H1 (cell line): ENCODE data around the gene MPPED1. TPM values are rescaled to one million over a fixed set of nuclear protein-coding genes. Genes with fewer than 3 reads are reported as not detected.
A peak's percentile ranks its signal among the peaks of the same experiment; 100 is the strongest.

Experiments used
- CTCF ChIA-PET: fragments of 300-600 bp; sonication (Branson Sonifier 250); formaldehyde crosslinking; loops from one replicate; lab custom pipeline; 2021; ENCODE audit not compliant: partially characterized antibody; lab: Charles Lee
- POLR2A ChIA-PET: fragments of 300-600 bp; sonication (Branson Sonifier 250); formaldehyde crosslinking; loops from one replicate; lab custom pipeline; 2021; ENCODE audit warnings: inconsistent platforms; ENCODE audit not compliant: partially characterized antibody; lab: Charles Lee
- DNase-seq, 2 experiments: peaks; one replicate each; pipeline versions ENCODE4 v3.0.0 to v3.0.0-alpha.2; 2010 to 2022; ENCODE audit warnings: low spot score in 2 of 2, low read depth in 1 of 2, mixed read lengths in 1 of 2
- FAIRE-seq: peaks from 2 replicates; lab custom pipeline; 2011; peaks lifted over from hg19 to GRCh38; lab: Jason Lieb, UNC
- H2AFZ ChIP-seq: 2 replicates; pipeline ENCODE4 v1.8.1; 2012; ENCODE audit warnings: low read length, inconsistent platforms
- H2AK5ac ChIP-seq: 2 replicates; pipeline ENCODE4 v1.6.1; 2013; ENCODE audit warnings: low read depth, low read length
- H2BK120ac ChIP-seq: replicated peaks from 2 replicates; pipeline ENCODE3; 2013; ENCODE audit warnings: low read depth, low read length, inconsistent platforms
- H2BK12ac ChIP-seq: 2 replicates; pipeline ENCODE4 v1.6.1; 2013; ENCODE audit warnings: low read depth, low read length
- H2BK15ac ChIP-seq: 2 replicates; pipeline ENCODE4 v1.6.1; 2013; ENCODE audit warnings: low read length
- H2BK20ac ChIP-seq: 2 replicates; pipeline ENCODE4 v1.6.1; 2013; ENCODE audit warnings: low read length
- H2BK5ac ChIP-seq: 2 replicates; pipeline ENCODE4 v1.6.1; 2013; ENCODE audit warnings: low read depth, low read length
- H3K14ac ChIP-seq: 2 replicates; pipeline ENCODE4 v1.6.1; 2013; ENCODE audit warnings: inconsistent platforms; ENCODE audit not compliant: insufficient read length
- H3K18ac ChIP-seq: 2 replicates; pipeline ENCODE4 v1.6.1; 2013; ENCODE audit warnings: low read length; ENCODE audit errors: extremely low read depth
- H3K23ac ChIP-seq: 2 replicates; pipeline ENCODE4 v1.6.1; 2013; ENCODE audit warnings: inconsistent platforms; ENCODE audit not compliant: insufficient read length
- H3K23me2 ChIP-seq: 2 replicates; pipeline ENCODE4 v1.6.1; 2013; ENCODE audit warnings: low read depth, low read length
- H3K27ac ChIP-seq: 2 replicates; pipeline ENCODE4 v1.6.1; 2011; ENCODE audit warnings: low read depth, low read length, inconsistent platforms
- H3K27me3 ChIP-seq, 4 experiments: replicated peaks in 1 of 4; 1 replicate in 1 of 4; 2 replicates in 3 of 4; pipeline versions ENCODE4 v1.6.1 to v1.8.1; 2011 to 2013; ENCODE audit warnings: low read length in 3 of 4, mild to moderate bottlenecking in 3 of 4, inconsistent platforms in 2 of 4, mixed read lengths in 2 of 4, moderate library complexity in 1 of 4; ENCODE audit not compliant: control insufficient read depth in 3 of 4, insufficient read depth in 3 of 4; ENCODE audit errors: extremely low read depth in 1 of 4
- H3K36me3 ChIP-seq, 4 experiments: 2 replicates each; pipeline versions ENCODE4 v1.6.1 to v1.8.1; 2011 to 2013; ENCODE audit warnings: mild to moderate bottlenecking in 4 of 4, low read length in 3 of 4, moderate library complexity in 2 of 4, control low read depth in 1 of 4, inconsistent platforms in 1 of 4; ENCODE audit not compliant: insufficient read depth in 4 of 4, control insufficient read depth in 2 of 4
- H3K4ac ChIP-seq: replicated peaks from 2 replicates; pipeline ENCODE3; 2013; ENCODE audit warnings: low read length, low read depth, mixed read lengths, inconsistent platforms; ENCODE audit not compliant: insufficient read length
- H3K4me1 ChIP-seq, 4 experiments: replicated peaks in 1 of 4; 1 replicate in 1 of 4; 2 replicates in 3 of 4; pipeline versions ENCODE4 v1.6.1 to v1.8.1; 2011 to 2013; ENCODE audit warnings: low read length in 3 of 4, inconsistent platforms in 2 of 4, mixed read lengths in 1 of 4; ENCODE audit not compliant: insufficient read depth in 4 of 4, control insufficient read depth in 3 of 4
- H3K4me2 ChIP-seq, 2 experiments: 2 replicates each; pipeline versions ENCODE4 v1.6.1 to v1.8.1; 2011 to 2013; ENCODE audit warnings: low read depth in 2 of 2, low read length in 2 of 2, control low read depth in 1 of 2, inconsistent platforms in 1 of 2, mild to moderate bottlenecking in 1 of 2; ENCODE audit not compliant: insufficient read depth in 1 of 2
- H3K4me3 ChIP-seq, 4 experiments: fragments of 200-600, 300-600 bp in 1 of 4; sonication (generic), shearing (Covaris generic), sonication (Bioruptor Twin) in 1 of 4; 2 replicates each; pipeline versions ENCODE4 v1.5.1 to v1.8.1; 2011 to 2016; ENCODE audit warnings: low read length in 4 of 4, low read depth in 3 of 4, control low read depth in 2 of 4, inconsistent platforms in 2 of 4, mild to moderate bottlenecking in 2 of 4, mixed read lengths in 1 of 4, moderate library complexity in 1 of 4; ENCODE audit not compliant: insufficient read depth in 2 of 4; ENCODE audit errors: extremely low read depth in 1 of 4
- H3K56ac ChIP-seq: replicated peaks from 2 replicates; pipeline ENCODE3; 2013; ENCODE audit warnings: low read depth, mild to moderate bottlenecking, mixed read lengths, low read length, inconsistent platforms; ENCODE audit not compliant: insufficient read length
- H3K79me1 ChIP-seq: 2 replicates; pipeline ENCODE4 v1.6.1; 2013; ENCODE audit warnings: low read depth, low read length, control low read depth
- H3K79me2 ChIP-seq, 2 experiments: 2 replicates each; pipeline versions ENCODE4 v1.6.1 to v1.8.1; 2012 to 2013; ENCODE audit warnings: low read length in 2 of 2, mild to moderate bottlenecking in 2 of 2, inconsistent platforms in 1 of 2; ENCODE audit not compliant: insufficient read depth in 2 of 2, control insufficient read depth in 1 of 2
- H3K9ac ChIP-seq, 4 experiments: replicated peaks in 1 of 4; 1 replicate in 1 of 4; 2 replicates in 3 of 4; pipeline versions ENCODE4 v1.6.1 to v1.8.1; 2011 to 2013; ENCODE audit warnings: low read depth in 3 of 4, low read length in 3 of 4, control low read depth in 2 of 4, mild to moderate bottlenecking in 2 of 4, moderate library complexity in 2 of 4, inconsistent platforms in 1 of 4; ENCODE audit errors: extremely low read depth in 1 of 4
- H3K9me3 ChIP-seq, 2 experiments: 2 replicates each; pipeline versions ENCODE4 v1.6.1 to v1.8.1; 2012 to 2013; ENCODE audit warnings: mild to moderate bottlenecking in 2 of 2, moderate library complexity in 2 of 2, control low read depth in 1 of 2, inconsistent platforms in 1 of 2, low read depth in 1 of 2, low read length in 1 of 2, mixed read lengths in 1 of 2; ENCODE audit not compliant: insufficient read depth in 2 of 2
- H4K20me1 ChIP-seq, 2 experiments: replicated peaks in 1 of 2; 2 replicates each; pipeline versions ENCODE3 to v1.8.1; 2011 to 2013; ENCODE audit warnings: inconsistent platforms in 2 of 2, low read length in 2 of 2, mild to moderate bottlenecking in 1 of 2; ENCODE audit not compliant: insufficient read depth in 2 of 2, control insufficient read depth in 1 of 2
- H4K5ac ChIP-seq: 2 replicates; pipeline ENCODE4 v1.6.1; 2013; ENCODE audit warnings: low read length, low read depth, mixed read lengths, inconsistent platforms; ENCODE audit not compliant: insufficient read length
- H4K8ac ChIP-seq: 2 replicates; pipeline ENCODE4 v1.8.0; 2013; ENCODE audit warnings: mild to moderate bottlenecking, moderate library complexity, low read length, inconsistent platforms; ENCODE audit not compliant: insufficient read depth; ENCODE audit errors: extremely low read depth
- H4K91ac ChIP-seq: replicated peaks from 2 replicates; pipeline ENCODE3; 2013; ENCODE audit warnings: low read length, mixed read lengths, inconsistent platforms; ENCODE audit not compliant: insufficient read length
- BCL11A ChIP-seq, 2 experiments: IDR thresholded peaks; one replicate each; pipeline ENCODE4 v1.6.1; 2011; ENCODE audit warnings: low read depth in 2 of 2, low read length in 2 of 2, mild to moderate bottlenecking in 2 of 2
- POLR2A ChIP-seq, 2 experiments: IDR thresholded peaks; 1 replicate in 1 of 2; 2 replicates in 1 of 2; pipeline ENCODE4 v1.6.1; 2011; ENCODE audit warnings: low read depth in 2 of 2, low read length in 2 of 2, mild to moderate bottlenecking in 2 of 2; ENCODE audit errors: control extremely low read depth in 1 of 2
- SP1 ChIP-seq: IDR thresholded peaks from 2 replicates; pipeline ENCODE4 v1.6.1; 2011; ENCODE audit warnings: low read depth, low read length
- SP2 ChIP-seq: IDR thresholded peaks from 2 replicates; pipeline ENCODE4 v1.6.1; 2012; ENCODE audit warnings: mild to moderate bottlenecking, low read length, inconsistent platforms
- SRF ChIP-seq: IDR thresholded peaks from 2 replicates; pipeline ENCODE4 v1.6.1; 2011; ENCODE audit warnings: mild to moderate bottlenecking, low read depth, low read length, moderate library complexity
- SUZ12 ChIP-seq: fragments of 200-600 bp; sonication (generic); IDR thresholded peaks from 2 replicates; pipeline ENCODE4 v1.6.1; 2012; ENCODE audit warnings: mild to moderate bottlenecking, inconsistent platforms, low read length, moderate library complexity, mixed read lengths
- WGBS, 2 experiments: shearing (Covaris generic) in 1 of 2; methylation state at CpG; one replicate each; pipeline versions ENCODE4 v1.1.6 to v1.1.7; 2013 to 2015; ENCODE audit warnings: low lambda C conversion rate in 2 of 2, mixed read lengths in 2 of 2, inconsistent platforms in 1 of 2, low coverage in 1 of 2, missing lambda C conversion rate in 1 of 2; ENCODE audit not compliant: insufficient replicate concordance in 2 of 2, insufficient coverage in 1 of 2, insufficient read length in 1 of 2; ENCODE audit errors: extremely low coverage in 1 of 2, missing lambda C conversion rate in 1 of 2; 5-methylcytosine and 5-hydroxymethylcytosine counted together
- polyA plus RNA-seq, 7 experiments: library from polyadenylated mRNA; depleted of rRNA in 3 of 7; stranded (reverse) in 5 of 7; unstranded in 2 of 7; fragments of >200 nt in 5 of 7; fragments of 200-250 nt in 2 of 7; gene quantifications; 1 replicate in 5 of 7; 2 replicates in 1 of 7; 4 replicates in 1 of 7; pipeline versions ENCODE4 v1.2.1 to v1.2.3, GENCODE V29; 2011 to 2013; ENCODE audit warnings: missing spikeins in 2 of 7, mixed read lengths in 2 of 7
- total RNA-seq: library from RNA; stranded (reverse); fragmentation: NEBNext Ultra II Directional; extraction: Animal tissue kit (Norgen Biotek cat#: 25700); gene quantifications from 2 replicates; pipeline ENCODE4 v1.2.1, GENCODE V29; 2021

Gene MPPED1
- total and polyA plus RNA-seq, 2 of the 8 experiments (the other 6 are each of a cell fraction or from before 2014, with no cell fraction given) = 0.29 to 0.37 TPM

- Histone ChIP-seq H3K4ac (no peak overlapping the region), H3K36me3 (no peaks in the 10 kb centered on the region), H3K56ac (no peak overlapping the region), H2BK15ac (no peak overlapping the region), H2BK5ac (no peak overlapping the region), H3K27ac (no peak overlapping the region), H3K27me3 (peaks cover 14 to 34% (median 29%) of the 10 kb centered on the region in 4 experiments), H3K79me2 (no peaks in the 10 kb centered on the region), H3K14ac (no peak overlapping the region), H3K79me1 (no peaks in the 10 kb centered on the region), H4K20me1 (peaks cover 0 to 2% of the 10 kb centered on the region in 2 experiments), H2BK20ac (no peak overlapping the region), H3K4me1 (peaks cover 0 to 5% (median 2%) of the 10 kb centered on the region in 4 experiments; a peak in 6 of 7 replicates), H4K91ac (no peak overlapping the region), H3K9ac (no peak overlapping the region), H3K9me3 (no peaks in the 10 kb centered on the region), H3K23me2 (peaks cover 5% of the 10 kb centered on the region; the same call in 1 of the 2 replicates), H3K23ac (no peak overlapping the region), H3K18ac (no peak overlapping the region), H2AFZ (no peak overlapping the region), H4K5ac (no peak overlapping the region), H2AK5ac (0 out of 2 replicates have a peak overlapping the region, but pooled peaks have one; percentile 3), H3K4me3 (no peak overlapping the region), H4K8ac (no peak overlapping the region), H2BK120ac (no peak overlapping the region), H3K4me2 (no peak overlapping the region), H2BK12ac (no peak overlapping the region)
- ChIA-PET CTCF (interaction anchor here (0.5 to 2.4 kb wide), 11 partner anchors 10 to 556 kb away, joined by 3 to 14 read pairs (median 4); no protein-coding TSS in a partner anchor), POLR2A (no interaction called here)
- FAIRE-seq = no peak
- no peak for DNase-seq
- WGBS, 2 experiments = 85% methylated on average over 2 of the region's 2 CpGs; no CpG with 5 or more reads in 1 of the 2 experiments
- TF ChIP-seq SP1 (no peak), SUZ12 (no peak), SP2 (no peak), SRF (no peak), POLR2A (IDR thresholded peaks at IDR 0.05; ENCODE audit: control extremely low read depth in 1 of 2, low read depth in 2 of 2, low read length in 2 of 2) (no peak), BCL11A (IDR thresholded peaks at IDR 0.05; ENCODE audit: low read depth in 2 of 2, low read length in 2 of 2) (no peak)
Measured at GRCh38 chr22:43408009-43408408, 3.8 kb upstream of the MPPED1 start.
